LNCaP clone FGC (cell line): ENCODE measurements around the gene IDH3B.

Experiments
- DNase-seq: peaks from one replicate; pipeline ENCODE4 v3.0.0-alpha.2; 2011; ENCODE audit warnings: low read depth
- H3K4me3 ChIP-seq: 2 replicates; pipeline ENCODE4 v1.5.1; 2011; ENCODE audit warnings: mild to moderate bottlenecking, low read depth, low read length, control low read depth
- TF ChIP-seq, protein P1 (sequence below): IDR thresholded peaks from 2 replicates; pipeline ENCODE4 v1.5.1; 2012; ENCODE audit warnings: mild to moderate bottlenecking; ENCODE audit not compliant: control insufficient read depth, insufficient read depth; ENCODE audit errors: extremely low read depth

The IDH3B gene

DNA sequence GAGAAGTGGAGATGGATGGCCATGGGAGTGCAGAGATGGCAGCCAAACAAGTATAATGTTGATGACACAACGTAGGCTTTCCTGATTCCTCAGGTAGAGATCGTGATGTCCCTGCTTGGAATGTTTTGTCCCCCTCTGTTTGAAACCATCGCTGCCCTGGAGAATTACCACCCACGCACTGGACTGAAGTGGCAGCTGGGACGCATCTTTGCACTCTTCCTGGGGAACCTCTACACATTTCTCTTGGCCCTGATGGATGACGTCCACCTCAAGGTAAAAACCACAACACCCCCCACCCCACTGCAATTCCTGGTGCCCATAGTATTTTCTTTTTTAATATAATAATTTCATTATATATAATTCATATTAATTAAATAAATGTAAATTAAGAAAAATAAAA, 53.7 kb downstream of the IDH3B start:
- no peak overlapping the region for H3K4me3 ChIP-seq
- DNase-seq = no peak
- TF ChIP-seq, protein P1, sequence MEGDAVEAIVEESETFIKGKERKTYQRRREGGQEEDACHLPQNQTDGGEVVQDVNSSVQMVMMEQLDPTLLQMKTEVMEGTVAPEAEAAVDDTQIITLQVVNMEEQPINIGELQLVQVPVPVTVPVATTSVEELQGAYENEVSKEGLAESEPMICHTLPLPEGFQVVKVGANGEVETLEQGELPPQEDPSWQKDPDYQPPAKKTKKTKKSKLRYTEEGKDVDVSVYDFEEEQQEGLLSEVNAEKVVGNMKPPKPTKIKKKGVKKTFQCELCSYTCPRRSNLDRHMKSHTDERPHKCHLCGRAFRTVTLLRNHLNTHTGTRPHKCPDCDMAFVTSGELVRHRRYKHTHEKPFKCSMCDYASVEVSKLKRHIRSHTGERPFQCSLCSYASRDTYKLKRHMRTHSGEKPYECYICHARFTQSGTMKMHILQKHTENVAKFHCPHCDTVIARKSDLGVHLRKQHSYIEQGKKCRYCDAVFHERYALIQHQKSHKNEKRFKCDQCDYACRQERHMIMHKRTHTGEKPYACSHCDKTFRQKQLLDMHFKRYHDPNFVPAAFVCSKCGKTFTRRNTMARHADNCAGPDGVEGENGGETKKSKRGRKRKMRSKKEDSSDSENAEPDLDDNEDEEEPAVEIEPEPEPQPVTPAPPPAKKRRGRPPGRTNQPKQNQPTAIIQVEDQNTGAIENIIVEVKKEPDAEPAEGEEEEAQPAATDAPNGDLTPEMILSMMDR = no peak
